Measurements from ENCODE around the gene C16orf87.
A peak's percentile ranks its signal among the peaks of the same experiment; 100 is the strongest.

C16orf87 gene

GRCh38 chr16:46813611-46814010 lies 17.4 kb downstream of the C16orf87 start:
- DNase-seq (ENCODE audit: low read depth) = no peak
- H3K4me3 ChIP-seq (ENCODE audit: low read depth, low read length) = no peak overlapping the region
- TF ChIP-seq, protein P1, sequence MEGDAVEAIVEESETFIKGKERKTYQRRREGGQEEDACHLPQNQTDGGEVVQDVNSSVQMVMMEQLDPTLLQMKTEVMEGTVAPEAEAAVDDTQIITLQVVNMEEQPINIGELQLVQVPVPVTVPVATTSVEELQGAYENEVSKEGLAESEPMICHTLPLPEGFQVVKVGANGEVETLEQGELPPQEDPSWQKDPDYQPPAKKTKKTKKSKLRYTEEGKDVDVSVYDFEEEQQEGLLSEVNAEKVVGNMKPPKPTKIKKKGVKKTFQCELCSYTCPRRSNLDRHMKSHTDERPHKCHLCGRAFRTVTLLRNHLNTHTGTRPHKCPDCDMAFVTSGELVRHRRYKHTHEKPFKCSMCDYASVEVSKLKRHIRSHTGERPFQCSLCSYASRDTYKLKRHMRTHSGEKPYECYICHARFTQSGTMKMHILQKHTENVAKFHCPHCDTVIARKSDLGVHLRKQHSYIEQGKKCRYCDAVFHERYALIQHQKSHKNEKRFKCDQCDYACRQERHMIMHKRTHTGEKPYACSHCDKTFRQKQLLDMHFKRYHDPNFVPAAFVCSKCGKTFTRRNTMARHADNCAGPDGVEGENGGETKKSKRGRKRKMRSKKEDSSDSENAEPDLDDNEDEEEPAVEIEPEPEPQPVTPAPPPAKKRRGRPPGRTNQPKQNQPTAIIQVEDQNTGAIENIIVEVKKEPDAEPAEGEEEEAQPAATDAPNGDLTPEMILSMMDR (IDR thresholded peaks at IDR 0.05; ENCODE audit: insufficient read depth, low read depth, low read length, missing control alignments) = no peak

DNA sequence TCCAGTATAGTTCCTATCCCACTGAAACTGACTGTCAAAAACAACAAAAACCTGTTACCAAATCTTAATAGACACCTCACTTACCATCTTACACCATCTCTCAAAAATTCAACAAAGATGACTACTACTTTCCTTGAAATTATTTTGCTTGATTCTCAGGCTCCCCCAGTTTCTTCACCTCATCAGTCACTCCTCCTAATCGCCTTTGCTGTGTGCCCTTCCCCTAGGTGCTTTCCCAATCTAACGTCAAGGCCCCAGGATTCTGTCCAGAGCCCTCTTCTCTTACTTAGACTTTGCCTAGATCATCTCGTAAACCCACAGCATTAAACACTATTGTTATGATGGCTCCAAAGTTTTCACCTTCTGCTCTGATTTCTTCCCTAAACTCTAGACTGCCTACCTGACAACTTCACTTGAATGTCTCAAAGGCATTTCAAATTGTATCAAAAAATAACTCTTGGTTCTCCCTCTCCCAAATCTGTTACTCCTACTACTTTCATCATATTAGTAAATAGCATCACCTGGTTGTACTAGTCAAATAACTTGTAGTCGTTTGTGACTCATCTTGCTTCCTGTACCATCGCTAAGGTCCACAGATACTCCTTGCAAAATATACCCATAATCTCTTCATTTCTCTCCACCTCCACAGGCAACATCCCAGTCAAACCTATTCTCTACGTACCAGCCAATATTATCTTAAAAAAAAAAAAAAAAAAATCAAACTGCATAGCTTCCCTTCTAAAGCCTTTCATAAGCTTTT lies 18.0 kb downstream of the C16orf87 start:
- TF ChIP-seq, protein P1 (IDR thresholded peaks at IDR 0.05; ENCODE audit: insufficient read depth, low read depth, low read length, missing control alignments) = no peak
- peak; percentile 34 for DNase-seq (ENCODE audit: low read depth)
- no peak overlapping the region for H3K4me3 ChIP-seq (ENCODE audit: low read depth, low read length)

DNA sequence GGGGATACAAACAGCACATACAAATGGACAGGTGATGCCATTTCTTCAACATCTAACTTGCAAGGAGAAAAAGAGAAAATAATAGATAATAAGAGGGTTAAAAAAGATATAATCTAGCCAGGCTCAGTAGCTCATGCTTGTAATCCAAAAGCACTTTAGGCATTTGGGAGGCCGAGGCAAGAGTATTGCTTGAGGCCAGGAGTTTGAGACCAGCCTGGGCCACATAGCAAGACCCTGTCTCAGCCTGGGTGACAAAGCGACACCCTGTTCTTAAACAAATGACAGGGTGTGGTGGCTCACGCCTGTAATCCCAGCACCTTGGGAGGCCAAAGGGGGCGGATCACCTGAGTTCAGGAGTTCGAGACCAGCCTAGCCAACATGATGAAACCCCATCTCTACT lies 19.3 kb downstream of the C16orf87 start:
- TF ChIP-seq, protein P1 (IDR thresholded peaks at IDR 0.05; ENCODE audit: insufficient read depth, low read depth, low read length, missing control alignments) = no peak
- no peak overlapping the region for H3K4me3 ChIP-seq (ENCODE audit: low read depth, low read length)
- no peak for DNase-seq (ENCODE audit: low read depth)

DNA sequence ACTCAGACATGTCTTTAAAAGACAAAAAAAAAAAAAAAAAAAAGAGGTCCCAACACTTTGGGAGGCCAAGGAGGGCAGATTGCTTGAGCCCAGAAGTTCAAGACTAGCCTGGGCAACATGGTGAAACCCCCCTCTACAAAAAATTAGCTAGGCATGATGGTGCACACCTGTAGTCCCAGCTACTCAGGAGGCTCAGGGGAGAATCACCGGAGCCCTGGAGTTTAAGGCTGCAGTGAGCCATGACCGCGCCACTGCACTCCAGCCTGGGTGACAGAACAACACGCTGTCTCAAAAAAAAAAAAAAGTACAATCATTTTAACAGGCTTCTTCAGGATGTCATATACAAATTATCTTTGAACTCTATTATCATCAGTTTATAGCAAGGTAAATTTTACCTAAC lies 22.0 kb downstream of the C16orf87 start:
- no peak overlapping the region for H3K4me3 ChIP-seq (ENCODE audit: low read depth, low read length)
- peak; percentile 46 for DNase-seq (ENCODE audit: low read depth)
- TF ChIP-seq, protein P1 (IDR thresholded peaks at IDR 0.05; ENCODE audit: insufficient read depth, low read depth, low read length, missing control alignments) = no peak

DNA sequence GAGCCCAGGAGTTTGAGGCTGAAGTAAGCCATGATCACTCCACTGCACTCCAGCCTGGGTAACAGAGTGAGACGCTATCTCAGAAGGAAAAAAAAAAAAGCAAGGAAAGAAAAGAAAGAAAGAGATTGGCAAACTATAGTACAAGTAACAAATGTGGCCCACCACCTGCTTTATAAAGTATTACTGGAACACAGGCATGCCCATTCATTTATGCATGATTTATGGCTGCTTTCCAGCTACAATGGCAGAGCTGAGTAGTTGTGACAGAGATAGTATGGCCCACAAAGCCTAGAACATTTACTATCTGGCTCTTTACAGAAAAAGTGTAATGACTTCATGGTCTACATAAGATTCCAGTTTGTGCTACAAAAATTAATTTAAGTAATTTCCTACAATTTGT lies 23.6 kb downstream of the C16orf87 start:
- DNase-seq (ENCODE audit: low read depth) = no peak
- no peak overlapping the region for H3K4me3 ChIP-seq (ENCODE audit: low read depth, low read length)
- TF ChIP-seq, protein P1 (IDR thresholded peaks at IDR 0.05; ENCODE audit: insufficient read depth, low read depth, low read length, missing control alignments) = no peak

- DNase-seq (ENCODE audit: low read depth) = no peak
- TF ChIP-seq, protein P1 (IDR thresholded peaks at IDR 0.05; ENCODE audit: insufficient read depth, low read depth, low read length, missing control alignments) = no peak
- H3K4me3 ChIP-seq (ENCODE audit: low read depth, low read length) = no peak overlapping the region
Measured at GRCh38 chr16:46803373-46803772, 27.6 kb downstream of the C16orf87 start.
